K562 (cell line): ENCODE measurements around the gene SUPT5H. TPM values are rescaled to one million over a fixed set of nuclear protein-coding genes. Genes with fewer than 3 reads are reported as not detected.
A peak's percentile ranks its signal among the peaks of the same experiment; 100 is the strongest.

Source experiments
- CAMTA2 ChIP-seq: fragments of 250-450 bp; sonication (Bioruptor Pico); conservative IDR thresholded peaks from 2 replicates; pipeline ENCODE4 v1.5.1; 2022
- ERF ChIP-seq: fragments of 450-650 bp; formaldehyde crosslinking; IDR thresholded peaks from 2 replicates; pipeline ENCODE4 v1.4.0; 2020; ENCODE audit warnings: mild to moderate bottlenecking, mixed read lengths
- GABPA ChIP-seq: fragments of 200-800 bp; sonication (Bioruptor generic); conservative IDR thresholded peaks from 2 replicates; pipeline ENCODE4 v1.6.1; 2016; ENCODE audit warnings: low read depth, missing genetic modification characterization, missing compliant biosample characterization
- GATAD2B ChIP-seq: fragments of 450-650 bp; IDR thresholded peaks from 2 replicates; pipeline ENCODE4 v1.6.1; 2017; ENCODE audit warnings: mild to moderate bottlenecking, borderline replicate concordance
- LCOR ChIP-seq: sonication (generic); formaldehyde crosslinking; IDR thresholded peaks from 2 replicates; pipeline ENCODE4 v1.8.0; 2022; ENCODE audit warnings: mild to moderate bottlenecking, missing genetic modification reagents
- POLR2AphosphoS2 ChIP-seq: IDR thresholded peaks from 2 replicates; pipeline ENCODE4 v1.6.1; 2012; ENCODE audit warnings: low read length, improper control_type of control experiment
- PTTG1 ChIP-seq: fragments of 450-650 bp; IDR thresholded peaks from 2 replicates; pipeline ENCODE4 v1.6.1; 2016; ENCODE audit warnings: low read depth, mild to moderate bottlenecking, missing genetic modification characterization, missing compliant biosample characterization
- RAD21 ChIP-seq, 2 experiments: fragments of 250-450 bp in 1 of 2; fragments of 450-650 bp in 1 of 2; sonication (Bioruptor Pico) in 1 of 2; formaldehyde crosslinking in 1 of 2; IDR thresholded peaks in 1 of 2; conservative IDR thresholded peaks in 1 of 2; 2 replicates each; pipeline versions ENCODE4 v1.4.0 to v1.8.0; 2020 to 2022; ENCODE audit warnings: mild to moderate bottlenecking in 2 of 2, moderate library complexity in 1 of 2
- RBM39 ChIP-seq: fragments of 200-400 bp; formaldehyde crosslinking; optimal IDR thresholded peaks from 2 replicates; pipeline ENCODE3; 2018; ENCODE audit warnings: low read depth, low read length
- SRSF7 ChIP-seq: fragments of 200-400 bp; formaldehyde crosslinking; optimal IDR thresholded peaks from 2 replicates; pipeline ENCODE3; 2017; ENCODE audit warnings: mild to moderate bottlenecking, low read depth, low read length
- TAL1 ChIP-seq: fragments of 450-650 bp; IDR thresholded peaks from 2 replicates; pipeline ENCODE4 v1.6.1; 2016; ENCODE audit warnings: mild to moderate bottlenecking
- ZEB2 ChIP-seq: fragments of 450-650 bp; IDR thresholded peaks from 2 replicates; pipeline ENCODE4 v1.6.1; 2016
- ZNF212 ChIP-seq: fragments of 450-650 bp; formaldehyde crosslinking; IDR thresholded peaks from 2 replicates; pipeline ENCODE4 v1.4.0; 2020; ENCODE audit warnings: mild to moderate bottlenecking
- polyA plus RNA-seq, 8 experiments: library from polyadenylated mRNA; depleted of rRNA in 4 of 8; stranded (reverse) in 5 of 8; unstranded in 3 of 8; fragments of >200 nt; fragmentation: Nextera tagmentation in 2 of 8; fragmentation: Illumina TruSeq in 1 of 8; extraction: Ambion mirVana in 2 of 8; extraction: Trizol in 1 of 8; gene quantifications; 2 replicates each; pipeline versions ENCODE4 v1.2.1 to v1.2.3, GENCODE V29; 2011 to 2014; ENCODE audit warnings: inconsistent platforms in 1 of 8, missing spikeins in 1 of 8
- total RNA-seq, 7 experiments: library from RNA; depleted of rRNA in 6 of 7; stranded (reverse); fragments of >200 nt in 6 of 7; fragmentation: Illumina TruSeq in 2 of 7; extraction: Trizol in 2 of 7; gene quantifications; 2 replicates each; pipeline versions ENCODE4 v1.2.1 to v1.2.3, GENCODE V29; 2011 to 2021; ENCODE audit warnings: low replicate concordance in 1 of 7
- TF ChIP-seq, protein P1 (sequence below): fragments of 250-450 bp; sonication (Bioruptor Pico); IDR thresholded peaks from 2 replicates; pipeline ENCODE4 v1.4.0; 2020; ENCODE audit warnings: mild to moderate bottlenecking, moderate library complexity
- TF ChIP-seq, protein P2 (sequence below): fragments of 250-450 bp; sonication (Bioruptor Pico); IDR thresholded peaks from 2 replicates; pipeline ENCODE4 v1.9.0; 2021; ENCODE audit warnings: mild to moderate bottlenecking, inconsistent platforms
- TF ChIP-seq, protein P3 (sequence below), 3 experiments: IDR thresholded peaks in 2 of 3; conservative IDR thresholded peaks in 1 of 3; 2 replicates each; pipeline ENCODE4 v1.5.1; 2011 to 2012; ENCODE audit warnings: low read length in 3 of 3, mild to moderate bottlenecking in 3 of 3, control low read depth in 2 of 3, improper control_type of control experiment in 1 of 3, inconsistent platforms in 1 of 3, low read depth in 1 of 3, mixed read lengths in 1 of 3, moderate library complexity in 1 of 3; ENCODE audit not compliant: insufficient read depth in 2 of 3

Gene SUPT5H
- total and polyA plus RNA-seq, 9 of the 15 experiments (the other 6 are each of a cell fraction or from before 2014, with no cell fraction given): 13.3 to 85.9 (median 35.9) TPM

DNA sequence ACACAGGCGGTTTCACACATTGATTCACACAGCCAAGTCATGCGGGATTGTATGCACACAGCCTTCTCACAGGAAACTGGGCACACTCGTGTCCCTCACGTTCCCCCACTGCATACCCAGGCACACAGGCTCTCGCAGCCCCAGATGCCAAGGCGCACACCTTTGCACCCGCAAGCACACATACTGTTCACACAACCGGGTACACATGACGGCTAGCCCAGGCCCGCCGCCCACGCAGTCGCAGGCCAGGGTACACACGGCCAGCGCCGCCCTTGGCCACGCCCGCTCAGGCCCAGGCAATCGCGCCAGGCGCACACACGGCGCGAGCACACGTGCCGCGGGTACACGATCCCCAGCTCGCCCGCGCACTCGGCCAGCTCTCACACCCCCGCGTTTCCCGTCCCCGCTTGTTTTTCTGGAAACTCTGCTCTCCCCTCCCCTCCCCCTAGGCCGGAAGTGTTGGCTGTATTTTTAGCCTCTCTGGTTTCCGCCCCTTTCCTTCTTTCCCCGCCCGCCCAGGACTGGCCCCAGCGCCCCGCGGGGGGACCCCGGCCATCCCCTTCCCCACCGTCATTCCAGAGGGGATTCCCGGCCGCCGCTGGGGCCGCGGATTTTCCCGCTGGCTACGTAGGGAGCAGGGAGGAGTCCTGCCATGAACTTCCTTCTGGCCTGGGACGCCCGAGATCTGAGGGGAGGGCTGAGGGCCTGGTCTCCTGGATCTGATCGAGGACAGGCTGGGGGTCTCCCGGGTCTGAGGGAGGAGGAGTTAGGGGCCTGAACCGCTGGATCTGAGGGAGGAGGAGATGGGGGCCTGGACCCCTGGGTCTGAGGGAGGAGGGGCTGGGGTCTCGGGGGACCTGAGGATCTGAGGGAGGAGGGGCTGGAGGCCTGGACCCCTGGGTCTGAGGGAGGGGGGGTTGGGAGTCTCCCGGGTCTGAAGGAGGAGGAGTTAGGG is 42.8 kb upstream of the SUPT5H start (continued):
- TF ChIP-seq LCOR (peak; percentile 51; the same call in 1 of the 2 replicates), CAMTA2 (CRISPR knock-in tag) (no peak), TAL1 (no peak), POLR2AphosphoS2 (no peak), ZNF212 (CRISPR knock-in tag) (0 out of 2 replicates have a peak, but pooled peaks have one; percentile 26), ERF (CRISPR knock-in tag) (peak; percentile 93; the same call in 1 of the 2 replicates), SRSF7 (no peak), RBM39 (no peak), RAD21 (CRISPR knock-in tag; conservative IDR thresholded peaks at IDR 0.05 in 1 of 2, IDR thresholded peaks at IDR 0.05 in 1 of 2) (no peak), GABPA (peak; percentile 87), PTTG1 (tag) (no peak), ZEB2 (no peak; the same call in 1 of the 2 replicates), GATAD2B (peak; percentile 94)
- TF ChIP-seq, protein P1, sequence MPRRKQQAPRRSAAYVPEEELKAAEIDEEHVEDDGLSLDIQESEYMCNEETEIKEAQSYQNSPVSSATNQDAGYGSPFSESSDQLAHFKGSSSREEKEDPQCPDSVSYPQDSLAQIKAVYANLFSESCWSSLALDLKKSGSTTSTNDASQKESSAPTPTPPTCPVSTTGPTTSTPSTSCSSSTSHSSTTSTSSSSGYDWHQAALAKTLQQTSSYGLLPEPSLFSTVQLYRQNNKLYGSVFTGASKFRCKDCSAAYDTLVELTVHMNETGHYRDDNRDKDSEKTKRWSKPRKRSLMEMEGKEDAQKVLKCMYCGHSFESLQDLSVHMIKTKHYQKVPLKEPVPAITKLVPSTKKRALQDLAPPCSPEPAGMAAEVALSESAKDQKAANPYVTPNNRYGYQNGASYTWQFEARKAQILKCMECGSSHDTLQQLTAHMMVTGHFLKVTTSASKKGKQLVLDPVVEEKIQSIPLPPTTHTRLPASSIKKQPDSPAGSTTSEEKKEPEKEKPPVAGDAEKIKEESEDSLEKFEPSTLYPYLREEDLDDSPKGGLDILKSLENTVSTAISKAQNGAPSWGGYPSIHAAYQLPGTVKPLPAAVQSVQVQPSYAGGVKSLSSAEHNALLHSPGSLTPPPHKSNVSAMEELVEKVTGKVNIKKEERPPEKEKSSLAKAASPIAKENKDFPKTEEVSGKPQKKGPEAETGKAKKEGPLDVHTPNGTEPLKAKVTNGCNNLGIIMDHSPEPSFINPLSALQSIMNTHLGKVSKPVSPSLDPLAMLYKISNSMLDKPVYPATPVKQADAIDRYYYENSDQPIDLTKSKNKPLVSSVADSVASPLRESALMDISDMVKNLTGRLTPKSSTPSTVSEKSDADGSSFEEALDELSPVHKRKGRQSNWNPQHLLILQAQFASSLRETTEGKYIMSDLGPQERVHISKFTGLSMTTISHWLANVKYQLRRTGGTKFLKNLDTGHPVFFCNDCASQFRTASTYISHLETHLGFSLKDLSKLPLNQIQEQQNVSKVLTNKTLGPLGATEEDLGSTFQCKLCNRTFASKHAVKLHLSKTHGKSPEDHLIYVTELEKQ: no peak
- TF ChIP-seq, protein P2, sequence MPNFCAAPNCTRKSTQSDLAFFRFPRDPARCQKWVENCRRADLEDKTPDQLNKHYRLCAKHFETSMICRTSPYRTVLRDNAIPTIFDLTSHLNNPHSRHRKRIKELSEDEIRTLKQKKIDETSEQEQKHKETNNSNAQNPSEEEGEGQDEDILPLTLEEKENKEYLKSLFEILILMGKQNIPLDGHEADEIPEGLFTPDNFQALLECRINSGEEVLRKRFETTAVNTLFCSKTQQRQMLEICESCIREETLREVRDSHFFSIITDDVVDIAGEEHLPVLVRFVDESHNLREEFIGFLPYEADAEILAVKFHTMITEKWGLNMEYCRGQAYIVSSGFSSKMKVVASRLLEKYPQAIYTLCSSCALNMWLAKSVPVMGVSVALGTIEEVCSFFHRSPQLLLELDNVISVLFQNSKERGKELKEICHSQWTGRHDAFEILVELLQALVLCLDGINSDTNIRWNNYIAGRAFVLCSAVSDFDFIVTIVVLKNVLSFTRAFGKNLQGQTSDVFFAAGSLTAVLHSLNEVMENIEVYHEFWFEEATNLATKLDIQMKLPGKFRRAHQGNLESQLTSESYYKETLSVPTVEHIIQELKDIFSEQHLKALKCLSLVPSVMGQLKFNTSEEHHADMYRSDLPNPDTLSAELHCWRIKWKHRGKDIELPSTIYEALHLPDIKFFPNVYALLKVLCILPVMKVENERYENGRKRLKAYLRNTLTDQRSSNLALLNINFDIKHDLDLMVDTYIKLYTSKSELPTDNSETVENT (CRISPR knock-in tag): peak; percentile 25; the same call in 1 of the 2 replicates
- TF ChIP-seq, protein P3, sequence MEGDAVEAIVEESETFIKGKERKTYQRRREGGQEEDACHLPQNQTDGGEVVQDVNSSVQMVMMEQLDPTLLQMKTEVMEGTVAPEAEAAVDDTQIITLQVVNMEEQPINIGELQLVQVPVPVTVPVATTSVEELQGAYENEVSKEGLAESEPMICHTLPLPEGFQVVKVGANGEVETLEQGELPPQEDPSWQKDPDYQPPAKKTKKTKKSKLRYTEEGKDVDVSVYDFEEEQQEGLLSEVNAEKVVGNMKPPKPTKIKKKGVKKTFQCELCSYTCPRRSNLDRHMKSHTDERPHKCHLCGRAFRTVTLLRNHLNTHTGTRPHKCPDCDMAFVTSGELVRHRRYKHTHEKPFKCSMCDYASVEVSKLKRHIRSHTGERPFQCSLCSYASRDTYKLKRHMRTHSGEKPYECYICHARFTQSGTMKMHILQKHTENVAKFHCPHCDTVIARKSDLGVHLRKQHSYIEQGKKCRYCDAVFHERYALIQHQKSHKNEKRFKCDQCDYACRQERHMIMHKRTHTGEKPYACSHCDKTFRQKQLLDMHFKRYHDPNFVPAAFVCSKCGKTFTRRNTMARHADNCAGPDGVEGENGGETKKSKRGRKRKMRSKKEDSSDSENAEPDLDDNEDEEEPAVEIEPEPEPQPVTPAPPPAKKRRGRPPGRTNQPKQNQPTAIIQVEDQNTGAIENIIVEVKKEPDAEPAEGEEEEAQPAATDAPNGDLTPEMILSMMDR (IDR thresholded peaks at IDR 0.05 in 2 of 3, conservative IDR thresholded peaks at IDR 0.05 in 1 of 3; ENCODE audit: insufficient read depth in 2 of 3, low read depth in 1 of 3, low read length in 3 of 3): no peak
